GM19238 (cell line): ENCODE data around the gene IGSF3.

Experiments
- DNase-seq: peaks from one replicate; pipeline ENCODE4 v3.0.0; 2011; ENCODE audit warnings: low spot score; ENCODE audit not compliant: insufficient read length

The IGSF3 gene

DNA sequence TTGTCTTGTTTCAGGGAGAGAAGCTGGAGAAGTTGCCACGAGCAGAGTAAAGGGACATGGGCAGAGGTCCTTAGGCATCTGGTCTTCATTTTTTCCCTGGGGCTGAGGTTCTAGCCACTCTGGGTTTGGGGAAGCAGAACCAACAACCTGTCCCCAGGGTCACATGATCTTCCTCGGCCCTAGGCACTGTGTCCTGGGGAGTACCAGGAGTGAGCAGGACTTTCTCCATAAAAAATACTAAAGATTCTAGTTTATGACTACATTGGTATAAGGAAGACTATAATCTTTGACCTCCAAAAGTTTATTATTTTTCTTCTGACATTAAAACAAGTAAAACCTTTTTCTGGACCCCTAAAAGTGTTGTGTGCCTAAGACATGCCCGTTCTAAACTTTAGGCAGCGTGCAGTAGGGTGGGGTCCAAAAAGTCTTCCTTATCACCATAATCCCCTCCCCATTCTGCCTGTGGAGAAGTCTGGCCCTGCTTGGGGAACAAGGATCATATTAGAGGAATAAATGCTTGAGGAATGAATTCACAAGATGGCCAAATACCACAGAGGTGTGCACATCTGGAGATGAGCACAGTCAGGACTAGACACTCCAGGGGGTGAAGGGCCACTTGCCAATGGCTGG, 19.3 kb upstream of the IGSF3 start:
- DNase-seq = no peak

DNA sequence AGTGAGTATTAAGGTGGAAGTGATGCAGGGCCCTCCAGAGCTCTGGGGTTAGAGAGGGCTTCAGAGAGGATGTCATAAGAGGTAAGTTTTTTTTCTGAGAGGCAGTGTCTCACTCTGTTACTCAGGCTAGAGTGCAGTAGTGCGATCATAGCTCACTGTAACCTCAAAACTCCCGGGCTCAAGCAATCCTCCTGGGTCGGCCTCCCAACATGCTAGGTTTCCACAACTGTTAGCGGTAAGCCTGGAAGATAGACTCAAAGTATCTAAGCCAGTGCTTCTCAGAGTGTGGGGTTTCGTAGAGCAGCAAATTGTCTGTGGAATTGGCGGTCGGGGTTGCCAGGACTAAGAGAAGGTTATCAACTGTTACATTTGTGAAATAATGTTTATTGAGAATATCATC, 18.6 kb upstream of the IGSF3 start:
- DNase-seq = no peak

DNA sequence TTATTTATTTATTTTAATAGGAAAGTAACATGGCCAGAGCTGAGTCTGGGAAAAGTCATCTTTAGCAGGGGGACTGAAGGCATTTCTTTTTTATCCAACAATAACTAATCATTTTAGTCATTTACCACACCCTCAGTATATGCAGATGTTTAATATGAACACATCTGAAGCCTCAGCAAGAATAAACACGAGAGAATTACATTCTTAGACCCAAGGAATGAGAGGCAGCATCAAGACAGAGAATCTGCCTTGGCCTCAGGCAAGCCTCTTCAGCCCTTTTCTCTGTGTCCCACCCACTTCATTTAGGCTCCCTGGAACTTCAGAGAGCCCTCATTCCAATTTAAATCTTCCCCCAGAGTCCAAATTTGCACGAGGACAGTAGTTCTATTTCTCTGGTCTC, 17.0 kb upstream of the IGSF3 start:
- no peak for DNase-seq

DNA sequence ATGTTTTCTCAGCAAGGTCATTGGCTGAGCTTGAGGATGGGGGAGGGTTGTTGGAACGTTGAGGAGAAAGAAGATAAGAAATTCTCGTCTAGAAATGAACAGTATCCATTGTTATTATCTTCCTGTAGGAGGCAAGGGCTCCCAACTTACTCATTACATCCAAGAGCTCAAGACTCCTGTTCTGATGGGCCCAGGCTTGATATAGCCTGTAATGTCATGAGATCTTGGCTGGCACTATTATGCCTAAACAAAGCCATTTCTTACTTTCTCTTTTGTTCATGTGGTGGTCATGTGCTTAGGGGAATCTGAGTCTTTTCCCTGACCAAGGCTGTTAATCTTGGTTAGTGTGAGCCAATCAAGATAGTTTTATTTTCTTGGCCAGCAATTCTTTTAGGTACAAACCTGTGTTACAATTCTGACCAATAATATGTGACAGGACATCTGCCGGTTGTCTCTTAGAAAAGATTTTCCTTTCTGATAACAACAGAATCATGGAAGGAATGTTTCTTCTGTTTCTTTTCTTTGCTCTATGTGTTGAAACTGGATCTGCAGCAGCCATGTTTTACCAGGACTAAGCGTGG, 15.2 kb upstream of the IGSF3 start:
- DNase-seq = no peak

DNA sequence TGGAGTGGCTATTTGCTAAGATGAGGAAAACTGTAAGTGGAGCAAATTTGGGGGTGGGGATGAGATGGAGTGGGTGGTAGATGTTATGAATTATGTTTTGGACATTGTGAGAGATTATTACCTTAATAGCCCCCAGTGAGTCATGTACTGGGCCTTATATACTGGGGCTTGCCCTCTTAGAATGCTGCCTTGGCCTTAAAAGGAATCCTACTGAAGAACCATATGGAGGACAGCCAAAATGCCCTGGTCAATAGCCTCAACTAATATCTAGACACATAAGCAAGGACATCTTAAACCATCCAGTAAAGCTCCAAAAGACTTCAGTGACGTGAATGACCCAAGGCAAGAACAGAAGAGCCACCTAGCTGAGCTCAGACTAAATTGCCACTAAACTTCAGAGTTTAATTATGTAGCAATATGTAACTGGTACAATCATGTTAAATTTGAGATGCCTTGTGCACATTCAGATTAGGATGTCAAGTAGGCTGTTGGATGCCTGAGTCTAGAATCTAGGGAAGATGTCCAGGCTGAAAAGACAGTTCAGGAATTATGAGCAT, 13.9 kb upstream of the IGSF3 start:
- DNase-seq = no peak

DNA sequence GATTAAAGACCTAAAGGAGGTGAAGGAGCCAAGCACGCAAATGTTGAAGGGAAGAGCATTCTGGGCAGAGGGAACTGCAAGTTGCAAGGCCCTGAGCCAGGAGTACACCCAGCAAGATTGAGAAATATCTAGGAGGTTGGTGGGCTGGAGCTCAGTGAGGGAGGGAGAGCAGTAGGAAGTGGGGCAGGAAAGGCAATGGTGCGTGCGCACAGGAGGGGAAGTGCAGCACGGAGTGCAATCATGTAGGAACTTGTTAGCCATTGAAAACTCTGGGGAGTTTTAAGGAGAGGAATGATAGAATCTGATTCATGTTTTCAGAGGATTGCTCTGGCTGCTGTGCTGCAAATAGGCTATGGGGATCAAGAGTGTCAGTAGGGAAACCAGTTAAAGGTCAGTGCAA, 13.2 kb upstream of the IGSF3 start:
- DNase-seq = no peak

DNA sequence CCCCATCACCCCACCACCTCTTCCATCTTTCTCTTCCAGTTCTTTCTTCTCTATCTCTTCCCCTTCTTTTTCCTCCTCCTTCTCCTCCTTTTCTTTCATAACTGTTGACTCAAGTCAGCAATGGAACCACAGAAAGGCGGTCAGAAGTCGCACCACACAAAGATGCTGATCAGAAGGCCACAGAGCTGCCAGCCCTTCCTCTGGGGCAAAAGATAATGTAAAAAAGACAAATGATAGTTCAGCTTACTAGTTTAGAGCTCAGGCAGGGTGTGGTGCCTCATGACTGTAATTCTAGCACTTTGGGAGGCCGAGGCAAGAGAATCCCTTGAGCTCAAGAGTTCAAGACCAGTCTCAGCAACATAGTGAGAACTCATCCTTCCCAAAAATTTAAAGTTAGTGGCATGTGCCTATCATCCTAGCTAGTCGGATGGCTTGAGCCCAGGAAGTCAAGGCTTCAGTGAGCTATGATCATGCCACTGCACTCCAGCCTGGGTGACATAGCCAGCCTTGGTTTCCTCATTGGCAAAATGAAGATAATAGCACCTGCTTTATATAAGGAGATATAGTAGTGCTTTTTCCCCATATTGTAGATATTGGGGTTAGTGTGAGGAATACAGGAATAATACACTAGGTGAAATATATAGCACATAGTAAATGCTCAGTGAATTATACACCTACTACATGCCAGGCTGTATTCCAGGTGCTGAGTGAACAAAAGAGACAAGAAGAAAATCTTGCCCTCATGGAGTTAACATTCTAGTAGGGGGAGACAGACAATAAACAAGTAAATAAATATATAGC, 12.5 kb upstream of the IGSF3 start:
- DNase-seq = no peak

DNA sequence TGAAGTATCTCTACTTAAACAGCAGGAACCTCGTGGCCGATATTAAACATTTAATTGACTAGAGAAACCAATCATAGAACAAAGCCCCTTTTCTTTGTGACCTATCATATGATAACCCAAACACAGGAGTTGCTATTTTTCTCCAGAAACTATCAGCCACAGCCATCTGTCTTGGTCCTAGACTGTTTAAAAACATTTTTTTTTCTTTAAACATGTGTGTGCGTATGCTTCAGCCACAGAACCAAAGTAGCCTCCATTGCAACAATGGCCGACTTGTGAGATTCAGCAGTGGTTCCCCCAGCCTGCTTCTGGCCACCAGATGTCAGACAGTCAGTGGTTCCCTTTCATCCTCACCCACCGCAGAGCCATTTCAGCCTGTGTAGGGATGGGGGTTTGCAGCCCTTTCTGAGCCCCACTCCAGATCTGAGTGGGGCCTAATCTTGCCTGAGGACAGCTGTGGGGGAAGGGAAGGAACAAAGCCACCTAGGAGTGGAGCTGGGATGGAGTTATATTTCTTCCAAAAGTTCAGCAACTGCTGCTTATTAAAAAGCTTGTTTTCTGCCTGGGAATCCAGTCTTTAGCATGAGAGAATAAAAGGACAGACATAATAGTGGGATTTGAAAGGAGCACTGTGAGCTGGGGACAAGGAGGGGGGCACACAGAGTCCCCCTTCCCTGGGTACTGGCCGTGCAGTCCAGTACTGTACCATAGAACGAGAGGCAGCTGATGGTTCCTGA, 11.7 kb upstream of the IGSF3 start:
- DNase-seq = no peak

DNA sequence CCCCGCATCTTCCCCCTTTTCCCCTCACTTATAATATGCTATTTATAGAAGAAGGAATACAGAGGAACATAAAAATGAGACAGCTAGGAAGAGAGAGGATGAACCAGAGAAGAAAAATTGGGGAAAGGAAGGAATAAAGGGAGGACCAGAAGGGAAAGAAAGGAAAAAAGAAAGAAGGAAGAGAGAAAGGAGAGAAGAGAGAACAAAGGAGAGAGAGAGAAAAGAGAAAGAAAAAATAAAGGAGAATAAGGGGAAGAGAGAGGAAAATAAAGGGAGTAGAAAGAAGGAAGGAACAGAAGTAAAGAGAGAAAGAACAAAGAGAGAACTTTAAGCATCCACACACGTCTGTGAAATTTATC, 11.2 kb upstream of the IGSF3 start:
- no peak for DNase-seq

DNA sequence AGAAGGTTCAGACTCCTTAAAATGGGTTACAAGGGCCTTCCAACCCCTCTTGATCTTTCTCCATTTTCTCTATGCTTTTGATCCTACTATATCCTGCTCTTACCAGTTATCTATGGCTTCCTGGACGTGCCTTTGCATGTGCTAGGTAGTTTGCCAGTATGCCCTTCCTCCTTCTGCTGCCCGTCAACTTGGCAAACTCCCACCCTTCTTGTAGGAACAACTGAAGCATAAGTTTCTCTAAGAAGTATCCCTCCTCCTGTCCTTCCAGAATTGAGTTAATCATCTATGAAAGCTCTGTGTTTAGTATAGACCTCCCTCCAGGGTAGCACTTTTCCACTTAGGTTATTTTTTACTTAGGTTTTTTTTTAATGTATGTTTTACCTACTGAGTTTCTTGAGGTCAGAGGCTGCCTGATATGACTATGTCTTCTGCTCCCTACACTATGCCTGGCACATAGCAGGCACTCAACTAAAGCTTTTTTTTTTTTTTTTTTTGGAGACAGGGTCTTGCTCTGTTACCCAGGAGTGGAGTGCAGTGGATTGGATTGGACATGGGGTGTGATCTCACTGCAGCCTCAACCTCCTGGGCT, 10.0 kb upstream of the IGSF3 start:
- no peak for DNase-seq

DNA sequence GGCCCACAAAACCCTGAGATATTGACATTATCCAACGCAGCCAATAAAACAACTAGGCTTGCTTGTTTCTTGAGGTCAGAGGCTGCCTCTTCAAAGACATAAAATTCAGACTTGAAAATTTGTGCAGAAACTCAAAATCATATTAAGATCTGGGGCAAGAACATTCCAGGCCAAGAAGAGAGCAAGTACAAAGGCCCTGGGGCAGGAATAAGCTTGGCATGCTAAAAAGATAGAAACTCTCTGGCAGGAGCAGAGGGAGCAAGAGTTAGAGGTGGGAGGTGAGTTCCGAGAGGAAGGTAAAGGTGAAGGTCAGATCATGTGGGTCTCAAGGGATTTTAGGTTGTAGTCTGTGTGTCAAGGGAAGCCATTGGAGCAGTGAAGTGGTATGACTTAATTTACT, 8.8 kb upstream of the IGSF3 start:
- no peak for DNase-seq

DNA sequence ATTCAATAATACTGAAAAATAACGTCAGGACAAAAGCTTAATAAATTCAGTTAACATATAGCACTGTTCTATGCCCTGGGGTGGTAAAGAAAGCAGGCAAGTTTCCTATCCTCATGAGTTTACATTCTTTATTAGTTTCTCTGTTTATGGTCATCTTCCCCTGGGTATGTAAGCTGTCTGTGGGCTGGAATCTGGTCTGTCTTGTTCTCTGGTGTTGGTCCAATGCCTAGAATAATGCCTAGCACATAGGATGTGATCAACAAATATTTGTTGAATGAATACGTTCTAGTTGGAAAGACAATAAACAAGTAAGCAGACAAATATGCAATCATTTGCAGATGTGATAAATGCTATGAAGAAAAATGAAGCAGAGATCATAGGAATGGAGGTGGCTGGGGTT, 7.2 kb upstream of the IGSF3 start:
- DNase-seq = no peak

DNA sequence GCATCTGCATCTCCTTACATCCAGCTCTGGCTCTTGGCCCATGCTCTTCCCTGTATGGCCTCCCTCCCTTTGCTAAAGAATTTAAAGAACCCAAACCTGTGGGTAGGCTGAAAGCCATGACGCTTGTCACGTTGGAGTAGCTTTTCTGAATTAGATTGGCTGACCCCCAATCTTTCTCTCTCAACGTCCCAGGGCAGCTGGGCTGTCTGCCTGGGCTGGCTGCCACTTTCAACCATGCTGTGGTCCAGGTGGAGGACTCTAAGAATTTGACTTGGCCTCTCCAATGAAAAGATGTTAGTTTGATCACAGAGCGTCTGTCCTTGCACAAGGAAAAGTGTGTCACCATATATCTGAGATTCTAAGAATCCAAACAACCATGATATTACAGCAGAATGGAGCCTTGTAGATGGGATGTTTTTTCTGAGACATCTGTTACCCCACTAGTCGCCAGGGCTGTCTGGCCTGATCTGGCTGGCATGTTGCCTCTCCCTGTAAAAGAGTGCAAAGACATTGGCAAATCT, 6.5 kb upstream of the IGSF3 start:
- no peak for DNase-seq

DNA sequence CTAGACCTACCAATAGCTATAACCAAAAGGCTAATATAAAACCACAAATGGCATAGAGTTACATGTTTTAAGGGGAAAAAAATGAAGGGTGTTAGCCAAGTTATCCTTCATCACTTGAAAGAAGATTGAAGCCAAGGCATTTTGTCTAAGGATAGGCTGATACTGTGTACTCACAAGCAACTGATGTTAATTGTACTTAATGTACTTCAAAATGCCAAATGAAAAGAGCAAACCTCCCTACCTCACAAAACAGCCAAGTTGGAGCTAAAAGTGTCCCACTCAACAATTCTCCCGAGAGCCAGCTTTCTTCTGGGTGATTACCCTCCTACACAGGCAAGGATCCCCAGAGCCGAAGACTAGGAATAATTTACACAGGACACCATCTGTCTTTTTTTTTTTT, 4.4 kb upstream of the IGSF3 start:
- no peak for DNase-seq

DNA sequence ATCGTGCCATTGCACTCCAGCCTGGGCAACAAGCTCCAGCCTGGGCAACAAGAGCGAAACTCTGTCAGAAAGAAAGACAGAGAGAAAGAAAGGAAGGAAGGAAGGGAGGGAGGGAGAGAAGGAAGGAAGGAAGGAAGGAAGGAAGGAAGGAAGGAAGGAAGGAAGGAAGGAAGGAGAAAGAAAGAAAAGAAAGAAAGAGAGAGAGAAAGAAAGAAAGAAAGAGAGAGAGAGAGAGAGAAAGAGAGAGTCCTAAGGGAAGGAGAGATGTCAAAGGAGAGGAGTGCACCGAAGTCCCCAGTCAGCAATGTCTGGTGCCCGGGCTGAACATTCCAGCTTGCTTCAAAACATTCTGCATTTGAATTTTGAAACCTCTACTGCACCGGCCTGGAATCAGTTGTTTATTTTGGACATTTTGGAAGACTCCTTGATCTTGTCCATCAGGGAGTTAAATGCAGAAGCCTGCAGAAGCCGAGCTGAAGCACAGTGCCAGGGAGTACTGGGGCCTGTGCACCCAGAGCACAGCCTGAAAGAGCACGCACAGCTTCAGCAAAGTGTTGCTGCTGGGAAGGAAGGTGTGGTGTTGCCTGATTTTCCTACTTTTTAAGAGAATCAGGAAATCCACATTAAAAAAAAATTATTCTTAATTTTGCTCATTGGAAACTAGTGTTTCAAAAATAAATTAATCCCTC, 3.7 kb upstream of the IGSF3 start:
- DNase-seq = no peak

DNA sequence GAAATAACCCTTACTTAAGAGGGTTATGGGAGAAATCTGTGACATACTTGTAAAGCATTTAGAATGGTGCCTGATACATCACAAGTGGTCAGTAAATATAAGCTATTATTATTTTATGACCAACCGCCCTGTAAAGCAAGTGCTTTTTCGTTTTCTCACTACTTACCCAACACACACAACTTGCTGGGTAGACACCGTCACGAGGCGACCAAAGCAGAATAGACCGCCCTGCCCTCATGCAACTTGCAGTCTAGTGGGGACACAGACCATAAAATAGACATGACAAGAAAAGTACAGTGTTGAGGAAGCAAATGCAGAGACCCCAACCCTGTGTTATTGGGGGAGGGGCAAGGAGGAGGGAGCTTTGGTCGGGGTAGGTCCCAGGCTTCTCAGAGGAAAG, 744 bp upstream of the IGSF3 start:
- DNase-seq = no peak

DNA sequence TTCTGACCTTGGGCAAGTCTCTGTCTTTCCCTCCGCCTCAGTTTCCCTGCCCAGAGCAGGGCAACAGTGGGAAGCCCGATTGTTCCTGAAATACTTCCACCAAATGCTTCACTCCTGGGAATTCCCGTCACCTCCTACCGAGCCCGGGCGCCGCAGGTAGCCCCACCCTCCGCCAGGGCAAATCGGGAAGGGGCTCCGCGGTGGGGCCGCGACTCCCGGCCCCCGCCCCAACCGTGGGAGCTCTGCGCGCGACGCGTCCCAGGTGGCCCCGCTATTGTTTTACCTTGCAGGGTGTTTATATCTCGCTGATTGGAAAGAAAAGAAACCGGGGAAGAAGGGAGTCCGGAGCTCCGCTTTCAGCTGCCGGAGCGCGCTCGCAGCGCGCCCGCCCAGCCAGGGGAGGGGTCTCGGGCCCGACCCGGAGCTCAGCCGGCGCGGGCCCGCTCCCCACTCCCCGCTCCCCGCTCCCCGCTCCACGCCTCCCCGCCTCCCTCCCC, 407 bp downstream of the IGSF3 start:
- DNase-seq = no peak

DNA sequence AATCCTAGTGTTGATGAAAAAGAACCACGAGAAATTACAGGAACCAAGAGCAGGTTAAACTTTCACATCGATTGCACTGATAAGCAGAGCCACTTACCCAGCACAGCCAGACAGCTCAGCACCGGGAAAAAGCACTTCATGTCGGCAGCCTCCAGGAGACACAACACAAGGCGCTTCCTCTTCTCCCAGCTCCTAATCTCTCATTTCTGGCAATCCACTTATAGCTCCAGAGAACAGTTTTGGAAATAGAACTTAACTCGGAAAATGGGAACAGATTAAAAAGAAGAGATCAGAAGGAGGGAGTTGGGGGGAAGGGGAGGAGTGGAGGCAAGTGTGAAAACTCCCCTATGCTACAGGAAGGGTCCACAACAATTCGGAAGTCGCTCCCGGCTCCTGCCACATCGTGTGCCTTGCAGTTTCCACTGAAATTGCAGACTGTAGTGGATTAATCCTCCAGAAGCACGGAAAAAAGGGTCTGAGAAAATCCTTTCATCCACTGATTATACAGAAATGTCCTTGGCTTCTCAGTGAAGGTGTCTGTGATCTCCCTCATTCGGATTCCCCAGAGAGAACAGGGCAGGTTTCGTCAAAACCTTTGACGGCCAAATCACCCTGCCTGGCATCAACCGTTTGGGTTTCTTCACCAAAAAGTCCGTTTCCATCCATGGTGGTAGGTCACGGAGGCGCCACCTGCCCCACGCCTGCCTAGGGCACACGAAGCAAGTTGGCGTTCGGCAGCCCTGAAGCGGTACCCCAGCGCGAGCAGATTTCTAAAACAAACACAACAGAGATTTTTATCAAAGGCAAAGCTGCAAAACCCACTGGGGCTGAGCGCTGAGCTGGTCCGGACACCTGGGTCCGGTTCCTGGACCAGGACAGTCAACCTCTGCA, 1.1 kb downstream of the IGSF3 start:
- DNase-seq = no peak

DNA sequence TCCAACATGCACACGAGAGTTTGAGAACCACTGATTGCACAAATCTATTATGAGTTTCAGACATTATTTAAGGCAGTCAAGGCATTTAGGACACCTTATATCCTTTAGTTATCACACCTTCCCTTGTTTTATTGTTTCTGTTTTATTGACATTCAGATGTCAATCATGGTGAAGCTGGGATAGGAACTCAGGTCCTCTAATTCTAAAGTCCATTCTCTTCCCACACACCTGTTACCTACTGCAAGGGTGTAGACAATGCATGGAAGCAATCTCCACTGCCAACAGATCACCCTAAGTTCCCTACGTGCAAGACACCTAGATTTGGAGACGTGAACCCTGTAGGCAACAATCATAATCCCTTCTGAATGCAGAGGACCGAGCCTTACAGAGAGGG, 2.6 kb downstream of the IGSF3 start:
- no peak for DNase-seq
